Activated T-cell treated with anti-CD3 and anti-CD28 coated beads, Interleukin-2, amount 50 U/mL, for 24 hours (primary cell): Measurements from ENCODE around the gene SULT1E1.

ENCODE experiments used
- DNase-seq: peaks from one replicate; pipeline ENCODE4 v3.0.0-alpha.2; 2020
- H3K27ac Mint-ChIP-seq: 2 replicates; pipeline ENCODE4 v1.8.0; 2020; ENCODE audit warnings: mild to moderate bottlenecking, mixed read lengths
- H3K27me3 Mint-ChIP-seq: 2 replicates; pipeline ENCODE4 v1.8.0; 2020; ENCODE audit warnings: mixed read lengths
- H3K36me3 Mint-ChIP-seq: 2 replicates; pipeline ENCODE4 v1.8.0; 2020; ENCODE audit warnings: low read depth, mixed read lengths
- H3K4me1 Mint-ChIP-seq: 2 replicates; pipeline ENCODE4 v1.8.0; 2020; ENCODE audit warnings: low read depth, mixed read lengths
- H3K4me3 Mint-ChIP-seq: 2 replicates; pipeline ENCODE4 v1.8.0; 2020; ENCODE audit warnings: mild to moderate bottlenecking, moderate library complexity, mixed read lengths
- H3K9me3 Mint-ChIP-seq: 2 replicates; pipeline ENCODE4 v1.8.0; 2020; ENCODE audit warnings: mixed read lengths

SULT1E1 gene

GRCh38 chr4:69793732-69794131, 66.2 kb downstream of the SULT1E1 start:
- peaks cover 2% of the 10 kb centered on the region for H3K9me3 Mint-ChIP-seq
- H3K4me1 Mint-ChIP-seq = no peaks in the 10 kb centered on the region
- H3K27me3 Mint-ChIP-seq = no peaks in the 10 kb centered on the region
- H3K27ac Mint-ChIP-seq = no peak overlapping the region
- no peak overlapping the region for H3K4me3 Mint-ChIP-seq
- H3K36me3 Mint-ChIP-seq = no peaks in the 10 kb centered on the region
- DNase-seq = no peak
